ENCODE data around the gene CDC42BPB. TPM values are rescaled to one million over a fixed set of nuclear protein-coding genes. Genes with fewer than 3 reads are reported as not detected.
A peak's percentile ranks its signal among the peaks of the same experiment; 100 is the strongest.

The CDC42BPB gene
- total RNA-seq, 1 experiment from 2014 or later: 103 TPM

DNA sequence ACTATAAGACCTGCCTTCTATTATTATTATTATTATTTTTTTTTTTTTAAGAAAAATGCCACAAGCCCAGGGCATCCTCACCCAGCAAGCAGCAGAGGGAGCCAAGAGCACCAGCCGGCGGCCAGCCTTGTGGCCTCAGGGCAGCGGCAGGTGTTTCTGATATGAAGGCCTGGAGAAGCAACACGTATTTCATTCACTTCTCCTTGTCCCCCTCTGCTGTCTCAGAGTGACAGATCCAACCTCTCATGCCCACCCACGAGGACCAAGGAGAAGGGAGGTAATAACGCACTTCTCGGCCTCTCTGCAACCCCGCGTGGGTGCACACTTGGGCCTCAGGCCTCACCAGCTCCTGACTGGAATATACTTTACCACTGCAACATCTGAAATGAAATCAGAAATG is 25.4 kb downstream of the CDC42BPB start:
- Histone ChIP-seq H2BK120ac (ENCODE audit: low read depth, low read length, poor library complexity, severe bottlenecking) (no peak overlapping the region), H2AK5ac (ENCODE audit: insufficient read length, low read length) (no peak overlapping the region), H3K27me3 (ENCODE audit: insufficient read depth, low read length) (no peaks in the 10 kb centered on the region), H3K79me1 (ENCODE audit: insufficient read depth, low read depth, low read length, poor library complexity, severe bottlenecking) (peaks cover 3% of the 10 kb centered on the region), H4K20me1 (ENCODE audit: control insufficient read depth, insufficient read depth, insufficient read length) (no peaks in the 10 kb centered on the region), H3K4ac (ENCODE audit: low read depth, low read length) (no peak overlapping the region), H2BK15ac (ENCODE audit: low read depth, low read length) (no peak overlapping the region), H3K9me3 (ENCODE audit: control insufficient read depth, low read depth, low read length) (no peaks in the 10 kb centered on the region), H3K14ac (ENCODE audit: insufficient read depth, low read length) (no peak overlapping the region), H3K18ac (ENCODE audit: insufficient read length, low read depth, low read length) (no peak overlapping the region), H2BK20ac (ENCODE audit: low read depth, low read length, poor library complexity, severe bottlenecking) (no peak overlapping the region), H2AFZ (ENCODE audit: low read length) (no peak overlapping the region), H4K8ac (replicated peaks; ENCODE audit: insufficient read length, low read depth, low read length) (no peak overlapping the region), H3K4me2 (ENCODE audit: insufficient read depth, insufficient read length, low read length) (no peak overlapping the region), H2BK12ac (ENCODE audit: insufficient read length, low read depth, low read length) (no peak overlapping the region), H3K56ac (ENCODE audit: insufficient read length, low read depth, low read length) (no peak overlapping the region), H4K91ac (ENCODE audit: insufficient read length, low read depth, low read length) (no peak overlapping the region), H4K5ac (ENCODE audit: insufficient read length, low read depth, low read length) (no peak overlapping the region), H3K79me2 (ENCODE audit: insufficient read depth, low read length) (peaks cover 7% of the 10 kb centered on the region; the same call in 1 of the 2 replicates), H3K4me1 (ENCODE audit: insufficient read depth, low read length) (no peaks in the 10 kb centered on the region), H3K23me2 (ENCODE audit: insufficient read length, low read depth, low read length, poor library complexity, severe bottlenecking) (no peaks in the 10 kb centered on the region), H3K27ac (ENCODE audit: insufficient read length, low read depth, low read length) (no peak overlapping the region), H3K9ac (ENCODE audit: extremely low read depth, insufficient read length, low read length) (no peak overlapping the region), H2BK5ac (ENCODE audit: insufficient read length, low read length) (no peak overlapping the region), H3K23ac (ENCODE audit: insufficient read length, low read depth, low read length) (no peak overlapping the region), H3T11ph (ENCODE audit: low read length) (no peak overlapping the region)
- peak; percentile 50 for TF ChIP-seq CTCF (conservative IDR thresholded peaks at IDR 0.05)
- Mint-ChIP-seq H3K27me3 (ENCODE audit: low read depth) (no peaks in the 10 kb centered on the region), H3K4me3 (no peak overlapping the region), H3K27ac (peak overlapping the region in 1 of 3 experiments; percentile 44; a peak in 1 of 7 replicates), H3K4me1 (peaks cover 3 to 10% of the 10 kb centered on the region in 2 experiments; a peak in 3 of 4 replicates), H3K9me3 (0 out of 5 replicates have a peak, but pooled peaks cover 0 to under 1% of the 10 kb centered on the region in 2 experiments), H3K36me3 (ENCODE audit: insufficient read depth in 1 of 3, low read depth in 3 of 3) (peaks cover 0 to 4% (median 2%) of the 10 kb centered on the region in 3 experiments; a peak in 4 of 7 replicates)
- no peak for DNase-seq
- no CpG with 5 or more reads among the region's 9 CpGs for WGBS (ENCODE audit: extremely low coverage, insufficient read length, low lambda C conversion rate)

Measured in H9 (cell line).